Testis (tissue), 2 donors: Measurements from ENCODE around the gene LPAR3.

Source experiments
- CTCF ChIP-seq, 3 experiments: fragments of 450-650 bp in 2 of 3; fragments of 200-600 bp in 1 of 3; sonication (generic) in 1 of 3; IDR thresholded peaks; one replicate each; pipeline ENCODE4 v1.5.1; 2016 to 2019; ENCODE audit warnings: antibody characterized with exemption in 3 of 3, mild to moderate bottlenecking in 2 of 3, moderate library complexity in 1 of 3
- POLR2A ChIP-seq: fragments of 450-650 bp; IDR thresholded peaks from one replicate; pipeline ENCODE4 v1.6.1; 2017; ENCODE audit warnings: antibody characterized with exemption, mild to moderate bottlenecking, moderate library complexity

GRCh38 chr1:84823991-84824390, 69.0 kb downstream of the LPAR3 start:
- TF ChIP-seq CTCF (IDR thresholded peaks at IDR 0.05) (no peak), POLR2A (no peak)
